ENCODE measurements around the gene PDE6A.
A peak's percentile ranks its signal among the peaks of the same experiment; 100 is the strongest.

The PDE6A gene

GRCh38 chr5:149913436-149914419 lies 30.9 kb downstream of the PDE6A start:
- H3K79me2 ChIP-seq, result no peaks in the 10 kb centered on the region
- no peaks in the 10 kb centered on the region for H3K9me3 ChIP-seq (ENCODE audit: control insufficient read depth, low read length)
- H3K36me3 ChIP-seq (ENCODE audit: control insufficient read depth, insufficient read depth, low read length), result no peaks in the 10 kb centered on the region
- no peak overlapping the region for H3K4me3 ChIP-seq (ENCODE audit: low read depth, low read length)
- peak overlapping the region; percentile 34 for H3K4me2 ChIP-seq (ENCODE audit: low read length)
- no peak overlapping the region for H3K9ac ChIP-seq
- peak overlapping the region; percentile 40 for H2AFZ ChIP-seq
- H3K27ac ChIP-seq, result peak overlapping the region; percentile 58
- no peaks in the 10 kb centered on the region for H3K27me3 ChIP-seq (ENCODE audit: control insufficient read depth, insufficient read depth, low read length)
- H3K4me1 ChIP-seq, result peaks cover 34% of the 10 kb centered on the region
- no peak for TF ChIP-seq CTCF (IDR thresholded peaks at IDR 0.05)

- peaks cover 27% of the 10 kb centered on the region for H3K4me1 ChIP-seq
- no peaks in the 10 kb centered on the region for H3K79me2 ChIP-seq
- no peaks in the 10 kb centered on the region for H3K9me3 ChIP-seq (ENCODE audit: control insufficient read depth, low read length)
- no peak for TF ChIP-seq CTCF (IDR thresholded peaks at IDR 0.05)
- H3K27me3 ChIP-seq (ENCODE audit: control insufficient read depth, insufficient read depth, low read length), result no peaks in the 10 kb centered on the region
- H3K36me3 ChIP-seq (ENCODE audit: control insufficient read depth, insufficient read depth, low read length), result no peaks in the 10 kb centered on the region
- no peak overlapping the region for H3K4me2 ChIP-seq (ENCODE audit: low read length)
- no peak overlapping the region for H3K27ac ChIP-seq
- H2AFZ ChIP-seq, result peak overlapping the region; percentile 26
- H3K9ac ChIP-seq, result no peak overlapping the region
- no peak overlapping the region for H3K4me3 ChIP-seq (ENCODE audit: low read depth, low read length)
These were observed 32.2 kb downstream of the PDE6A start for GRCh38 chr5:149912226-149912871.

- Histone ChIP-seq H3K36me3 (ENCODE audit: control insufficient read depth, insufficient read depth, low read length) (no peaks in the 10 kb centered on the region), H3K4me2 (ENCODE audit: low read length) (no peak overlapping the region), H3K79me2 (no peaks in the 10 kb centered on the region), H3K27ac (no peak overlapping the region), H3K4me3 (ENCODE audit: low read depth, low read length) (no peak overlapping the region), H3K9ac (no peak overlapping the region), H3K27me3 (ENCODE audit: control insufficient read depth, insufficient read depth, low read length) (no peaks in the 10 kb centered on the region), H2AFZ (no peak overlapping the region), H3K9me3 (ENCODE audit: control insufficient read depth, low read length) (no peaks in the 10 kb centered on the region), H3K4me1 (peaks cover 23% of the 10 kb centered on the region)
- no peak for TF ChIP-seq CTCF (IDR thresholded peaks at IDR 0.05)
These were observed 33.6 kb downstream of the PDE6A start for GRCh38 chr5:149911031-149911430.

GRCh38 chr5:149907828-149908227 lies 36.8 kb downstream of the PDE6A start:
- no peaks in the 10 kb centered on the region for H3K36me3 ChIP-seq (ENCODE audit: control insufficient read depth, insufficient read depth, low read length)
- H3K27me3 ChIP-seq (ENCODE audit: control insufficient read depth, insufficient read depth, low read length), result no peaks in the 10 kb centered on the region
- H3K79me2 ChIP-seq, result no peaks in the 10 kb centered on the region
- no peak overlapping the region for H3K9ac ChIP-seq
- H3K9me3 ChIP-seq (ENCODE audit: control insufficient read depth, low read length), result no peaks in the 10 kb centered on the region
- no peak overlapping the region for H3K27ac ChIP-seq
- no peak overlapping the region for H3K4me2 ChIP-seq (ENCODE audit: low read length)
- H3K4me3 ChIP-seq (ENCODE audit: low read depth, low read length), result no peak overlapping the region
- TF ChIP-seq CTCF (IDR thresholded peaks at IDR 0.05), result no peak
- no peak overlapping the region for H2AFZ ChIP-seq
- H3K4me1 ChIP-seq, result peaks cover 19% of the 10 kb centered on the region

All from parathyroid adenoma (tissue), 2 donors.